ENCODE results near the gene SNX13.

SNX13 gene

GRCh38 chr7:17940302-17940883, at the start of gene SNX13:
Gene SNX13, minus strand, starts transcription at chr7:17940494. Its CDS starts 199 bp downstream, at chr7:17940295.
- peak; percentile 86 to 88 for DNase-seq (ENCODE audit: low read depth in 2 of 2)

GRCh38 chr7:17989546-17989945, 49.3 kb upstream of the SNX13 start:
- DNase-seq (ENCODE audit: low read depth in 2 of 2) = no peak

GRCh38 chr7:17988858-17989257, 48.6 kb upstream of the SNX13 start:
- DNase-seq (ENCODE audit: low read depth in 2 of 2) = no peak

GRCh38 chr7:17988141-17988540, 47.8 kb upstream of the SNX13 start:
- no peak for DNase-seq (ENCODE audit: low read depth in 2 of 2)

GRCh38 chr7:17986851-17987250, 46.6 kb upstream of the SNX13 start:
- DNase-seq (ENCODE audit: low read depth in 2 of 2) = no peak

- DNase-seq (ENCODE audit: low read depth in 2 of 2) = no peak
Measured at GRCh38 chr7:17985473-17986239, 45.4 kb upstream of the SNX13 start.

- DNase-seq (ENCODE audit: low read depth in 2 of 2) = no peak
Measured at GRCh38 chr7:17984288-17984687, 44.0 kb upstream of the SNX13 start.

GRCh38 chr7:17983221-17984062, 43.1 kb upstream of the SNX13 start:
- no peak for DNase-seq (ENCODE audit: low read depth in 2 of 2)

- DNase-seq (ENCODE audit: low read depth in 2 of 2) = no peak
Measured at GRCh38 chr7:17976952-17977351, 36.7 kb upstream of the SNX13 start.

- DNase-seq (ENCODE audit: low read depth in 2 of 2) = no peak
Measured at GRCh38 chr7:17971411-17971810, 31.1 kb upstream of the SNX13 start.

- DNase-seq (ENCODE audit: low read depth in 2 of 2) = no peak
Measured at GRCh38 chr7:17968791-17969715, 28.8 kb upstream of the SNX13 start.

- no peak for DNase-seq (ENCODE audit: low read depth in 2 of 2)
Measured at GRCh38 chr7:17966706-17967105, 26.4 kb upstream of the SNX13 start.

GRCh38 chr7:17965603-17966002, 25.3 kb upstream of the SNX13 start:
- DNase-seq (ENCODE audit: low read depth in 2 of 2) = no peak

GRCh38 chr7:17963281-17963680, 23.0 kb upstream of the SNX13 start:
- DNase-seq (ENCODE audit: low read depth in 2 of 2) = no peak

GRCh38 chr7:17962652-17963051, 22.4 kb upstream of the SNX13 start:
- DNase-seq (ENCODE audit: low read depth in 2 of 2) = no peak

- no peak for DNase-seq (ENCODE audit: low read depth in 2 of 2)
Measured at GRCh38 chr7:17957871-17958270, 17.6 kb upstream of the SNX13 start.

GRCh38 chr7:17952387-17952786, 12.1 kb upstream of the SNX13 start:
- DNase-seq (ENCODE audit: low read depth in 2 of 2) = peak in 1 of 2 donors; percentile 19

GRCh38 chr7:17951742-17952254, 11.5 kb upstream of the SNX13 start:
- no peak for DNase-seq (ENCODE audit: low read depth in 2 of 2)

GRCh38 chr7:17948526-17949238, 8.4 kb upstream of the SNX13 start:
- DNase-seq (ENCODE audit: low read depth in 2 of 2) = no peak

- DNase-seq (ENCODE audit: low read depth in 2 of 2) = no peak
Measured at GRCh38 chr7:17947620-17948019, 7.3 kb upstream of the SNX13 start.

GRCh38 chr7:17946591-17946990, 6.3 kb upstream of the SNX13 start:
- no peak for DNase-seq (ENCODE audit: low read depth in 2 of 2)
